Skeletal muscle tissue (tissue), 4 donors: ENCODE measurements around the gene CTU1. TPM values are rescaled to one million over a fixed set of nuclear protein-coding genes. Genes with fewer than 3 reads are reported as not detected.
A peak's percentile ranks its signal among the peaks of the same experiment; 100 is the strongest.

Source experiments
- H3K27ac ChIP-seq: one replicate; pipeline ENCODE4 v1.7.0; 2013; ENCODE audit warnings: mild to moderate bottlenecking, low read depth, low read length, inconsistent platforms
- H3K27me3 ChIP-seq, 3 donors: one replicate each; pipeline ENCODE4 v1.7.0; 2013; ENCODE audit warnings: low read length in 3 of 3; ENCODE audit not compliant: control insufficient read depth in 3 of 3, insufficient read depth in 3 of 3
- H3K36me3 ChIP-seq, 3 donors: one replicate each; pipeline ENCODE4 v1.7.0; 2013; ENCODE audit warnings: low read length in 3 of 3; ENCODE audit not compliant: control insufficient read depth in 3 of 3, insufficient read depth in 3 of 3
- H3K4me1 ChIP-seq, 3 donors: one replicate each; pipeline ENCODE4 v1.7.0; 2013; ENCODE audit warnings: low read length in 3 of 3, mild to moderate bottlenecking in 3 of 3; ENCODE audit not compliant: control insufficient read depth in 3 of 3, insufficient read depth in 3 of 3
- H3K4me3 ChIP-seq, 3 donors: one replicate each; pipeline ENCODE4 v1.7.0; 2013; ENCODE audit warnings: low read length in 3 of 3
- H3K9ac ChIP-seq, 3 donors: one replicate each; pipeline ENCODE4 v1.7.0; 2013; ENCODE audit warnings: low read length in 3 of 3, mild to moderate bottlenecking in 3 of 3, moderate library complexity in 2 of 3, low read depth in 1 of 3
- H3K9me3 ChIP-seq, 3 donors: one replicate each; pipeline ENCODE4 v1.7.0; 2013; ENCODE audit warnings: low read length in 3 of 3; ENCODE audit not compliant: control insufficient read depth in 3 of 3
- total RNA-seq: library from RNA; depleted of rRNA; stranded (reverse); fragments of >200 nt; gene quantifications from one replicate; pipeline ENCODE4 v1.2.3, GENCODE V29; 2014
- donor health status: Osteomylitis.

Gene CTU1
- 4.2 TPM for total RNA-seq

DNA sequence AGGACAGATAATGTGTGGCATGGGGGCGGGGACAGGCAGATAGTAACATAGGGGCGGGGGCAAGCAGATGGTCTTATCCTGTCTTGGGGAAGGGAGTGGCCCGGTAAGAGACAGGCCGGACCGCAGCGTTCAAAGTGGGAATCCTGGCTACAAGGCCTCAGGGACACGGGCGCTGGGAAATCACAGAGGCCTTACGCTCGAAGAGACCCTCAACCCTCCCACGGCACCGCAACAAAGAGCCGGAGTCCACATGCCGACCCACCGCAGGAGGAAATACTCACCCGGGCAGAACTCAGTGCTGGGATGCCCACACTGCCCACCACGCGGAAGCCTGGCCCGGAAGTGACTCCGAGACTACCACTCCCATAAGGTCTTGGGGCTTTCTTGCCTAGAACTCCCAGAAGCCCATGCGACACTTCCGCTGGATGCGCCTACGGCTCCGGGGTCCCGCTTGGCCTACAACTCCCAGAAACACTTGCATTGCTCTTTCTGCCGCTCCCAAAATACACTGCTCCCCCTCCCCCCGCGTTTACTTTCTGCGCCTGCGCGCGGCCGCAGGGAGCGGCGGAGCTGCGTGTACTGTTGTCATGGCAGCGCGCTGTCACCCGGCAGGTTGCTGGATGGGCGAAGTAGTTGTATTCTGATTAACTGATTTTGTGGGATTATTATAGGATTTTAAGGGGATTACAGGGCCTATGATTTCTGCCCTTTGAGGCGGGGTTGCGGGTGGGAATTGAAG, at the start of gene CTU1:
Gene CTU1, minus strand, starts transcription at position 344 of the 739 bp plus-strand sequence. CDS start 3,840 bp downstream, outside the sequence.
- Histone ChIP-seq H3K27ac (peak within 1 kb of the TSS; percentile 42), H3K4me3 (peak within 1 kb of the TSS; percentile 88 to 98 (median 93)), H3K4me1 (peaks cover 14 to 26% (median 15%) of the 10 kb centered on the region in 3 donors), H3K9me3 (no peaks in the 10 kb centered on the region), H3K9ac (peak within 1 kb of the TSS; percentile 84 to 91 (median 85)), H3K36me3 (peaks cover 6 to 9% (median 6%) of the 10 kb centered on the region in 3 donors), H3K27me3 (peaks cover 3 to 4% (median 3%) of the 10 kb centered on the region in 3 donors)

- Histone ChIP-seq H3K36me3 (no peaks in the 10 kb centered on the region), H3K27me3 (peaks cover 0 to 11% (median 4%) of the 10 kb centered on the region in 3 donors), H3K27ac (no peak overlapping the region), H3K4me1 (no peaks in the 10 kb centered on the region), H3K9me3 (no peaks in the 10 kb centered on the region), H3K4me3 (no peak overlapping the region), H3K9ac (no peak overlapping the region)
These were observed 49.1 kb upstream of the CTU1 start for GRCh38 chr19:51157265-51157664.

GRCh38 chr19:51156710-51157109, 48.5 kb upstream of the CTU1 start:
- H3K27me3 ChIP-seq = peaks cover 0 to 11% (median 4%) of the 10 kb centered on the region in 3 donors

GRCh38 chr19:51150627-51151026, 42.4 kb upstream of the CTU1 start:
- H3K4me3 ChIP-seq = no peak overlapping the region
- no peaks in the 10 kb centered on the region for H3K36me3 ChIP-seq
- H3K9ac ChIP-seq = no peak overlapping the region
- H3K9me3 ChIP-seq = peaks cover 0 to 5% (median 0%) of the 10 kb centered on the region in 3 donors
- H3K4me1 ChIP-seq = no peaks in the 10 kb centered on the region
- H3K27me3 ChIP-seq = peaks cover 0 to 6% (median 2%) of the 10 kb centered on the region in 3 donors
- no peak overlapping the region for H3K27ac ChIP-seq

More at GRCh38 chr19:51156710-51157109, 48.5 kb upstream of the CTU1 start:
- no peaks in the 10 kb centered on the region for H3K4me1 ChIP-seq
- no peaks in the 10 kb centered on the region for H3K9me3 ChIP-seq
- H3K4me3 ChIP-seq = no peak overlapping the region
- no peak overlapping the region for H3K9ac ChIP-seq
- H3K36me3 ChIP-seq = no peaks in the 10 kb centered on the region
- H3K27ac ChIP-seq = no peak overlapping the region

DNA sequence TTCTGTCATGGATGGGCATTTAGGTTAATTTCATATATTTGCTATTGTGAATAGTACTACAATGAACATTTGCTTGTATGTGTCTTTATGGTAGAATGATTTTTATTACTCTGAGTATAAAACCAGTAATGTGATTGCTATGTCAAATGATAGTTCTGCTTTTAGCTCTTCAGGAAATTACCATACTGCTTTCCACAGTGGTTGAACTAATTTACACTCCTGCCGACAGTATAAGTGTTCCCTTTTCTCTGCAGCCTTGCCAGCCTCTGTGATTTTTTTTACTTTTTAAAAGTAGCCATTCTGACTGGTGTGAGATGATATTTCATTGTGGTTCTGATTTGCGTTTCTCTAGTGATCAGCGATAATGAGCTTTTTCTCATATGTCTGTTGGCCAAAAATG, 40.4 kb upstream of the CTU1 start:
- Histone ChIP-seq H3K36me3 (no peaks in the 10 kb centered on the region), H3K27me3 (peaks cover 0 to 2% (median 0%) of the 10 kb centered on the region in 3 donors), H3K9ac (no peak overlapping the region), H3K9me3 (peaks cover 0 to 5% (median 0%) of the 10 kb centered on the region in 3 donors), H3K4me3 (no peak overlapping the region), H3K4me1 (no peaks in the 10 kb centered on the region), H3K27ac (no peak overlapping the region)

DNA sequence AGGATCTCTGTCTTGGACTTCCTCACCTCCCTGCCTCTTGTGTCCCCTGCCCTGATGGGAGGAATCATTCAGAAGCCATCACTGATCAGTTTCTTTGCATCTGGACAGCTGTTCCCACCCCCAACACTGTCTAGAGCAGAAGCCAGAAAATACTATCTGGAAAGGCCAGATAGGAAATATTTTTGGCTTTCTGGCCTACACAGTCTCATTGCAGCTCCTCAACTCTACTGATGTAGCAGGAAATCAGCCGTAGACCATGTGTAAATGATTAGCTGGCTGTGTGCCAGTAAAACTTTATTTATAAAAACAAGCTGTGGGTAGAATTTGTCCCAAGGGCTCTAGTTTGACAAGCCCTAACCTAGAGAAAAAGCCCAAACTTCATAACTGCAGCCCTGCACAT, 39.5 kb upstream of the CTU1 start:
- H3K4me3 ChIP-seq = no peak overlapping the region

DNA sequence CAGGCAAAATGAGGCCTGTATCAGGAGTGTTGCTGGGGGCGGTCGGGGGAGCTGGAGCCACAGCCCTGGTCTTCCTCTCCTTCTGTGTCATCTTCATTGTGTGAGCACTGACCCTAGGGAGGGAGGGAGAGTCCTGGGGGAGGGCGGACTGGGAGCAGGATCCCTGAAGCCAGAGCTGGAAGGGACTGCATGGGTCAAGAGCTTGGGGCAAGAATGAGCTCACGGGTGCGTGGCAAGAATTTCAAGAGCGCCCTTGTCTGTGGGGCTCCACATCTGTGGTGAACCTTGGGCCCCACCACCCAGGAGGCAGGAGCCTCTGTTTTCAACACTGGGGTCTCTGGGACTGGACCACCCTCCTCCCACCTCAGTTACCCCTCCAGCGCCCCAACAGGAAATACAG, 38.5 kb upstream of the CTU1 start:
- Histone ChIP-seq H3K4me3 (no peak overlapping the region), H3K27me3 (peaks cover 0 to 5% (median 0%) of the 10 kb centered on the region in 3 donors), H3K9ac (no peak overlapping the region), H3K27ac (no peak overlapping the region), H3K9me3 (peaks cover 0 to 5% (median 0%) of the 10 kb centered on the region in 3 donors), H3K36me3 (no peaks in the 10 kb centered on the region), H3K4me1 (no peaks in the 10 kb centered on the region)

More for the DNA sequence above, 39.5 kb upstream of the CTU1 start:
- no peaks in the 10 kb centered on the region for H3K36me3 ChIP-seq
- H3K9me3 ChIP-seq = peaks cover 0 to 5% (median 0%) of the 10 kb centered on the region in 3 donors
- no peak overlapping the region for H3K27ac ChIP-seq
- H3K27me3 ChIP-seq = peaks cover 0 to 5% (median 0%) of the 10 kb centered on the region in 3 donors
- H3K9ac ChIP-seq = no peak overlapping the region
- H3K4me1 ChIP-seq = no peaks in the 10 kb centered on the region

GRCh38 chr19:51145916-51146493, 37.8 kb upstream of the CTU1 start:
- Histone ChIP-seq H3K9ac (no peak overlapping the region), H3K27me3 (peaks cover 0 to 7% (median 2%) of the 10 kb centered on the region in 3 donors), H3K4me1 (no peaks in the 10 kb centered on the region), H3K9me3 (peaks cover 0 to 4% (median 0%) of the 10 kb centered on the region in 3 donors), H3K4me3 (no peak overlapping the region), H3K36me3 (no peaks in the 10 kb centered on the region), H3K27ac (no peak overlapping the region)

DNA sequence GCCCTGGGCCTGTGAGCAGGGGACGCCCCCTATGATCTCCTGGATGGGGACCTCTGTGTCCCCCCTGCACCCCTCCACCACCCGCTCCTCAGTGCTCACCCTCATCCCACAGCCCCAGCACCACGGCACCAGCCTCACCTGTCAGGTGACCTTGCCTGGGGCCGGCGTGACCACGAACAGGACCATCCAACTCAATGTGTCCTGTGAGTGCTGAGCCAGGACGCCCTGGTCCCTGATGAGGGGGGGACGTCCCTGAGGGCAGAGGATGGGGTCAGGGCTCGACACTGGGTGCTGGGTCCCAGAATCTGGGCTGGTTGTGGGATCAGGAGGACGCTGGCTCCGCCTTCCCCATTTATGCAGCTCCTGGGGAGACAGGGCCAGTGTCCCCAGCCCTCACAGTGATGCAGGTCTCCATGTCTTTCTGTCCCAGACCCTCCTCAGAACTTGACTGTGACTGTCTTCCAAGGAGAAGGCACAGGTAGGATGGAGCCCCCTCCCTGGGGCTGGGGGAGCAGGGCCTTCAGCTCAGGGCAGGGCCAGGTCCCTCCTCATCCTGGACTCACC, 36.4 kb upstream of the CTU1 start:
- H3K4me3 ChIP-seq = no peak overlapping the region
- H3K4me1 ChIP-seq = no peaks in the 10 kb centered on the region
- H3K27ac ChIP-seq = no peak overlapping the region
- peaks cover 0 to 10% (median 4%) of the 10 kb centered on the region in 3 donors for H3K27me3 ChIP-seq
- no peak overlapping the region for H3K9ac ChIP-seq
- H3K9me3 ChIP-seq = no peaks in the 10 kb centered on the region
- no peaks in the 10 kb centered on the region for H3K36me3 ChIP-seq

- Histone ChIP-seq H3K27me3 (peaks cover 0 to 12% (median 7%) of the 10 kb centered on the region in 3 donors), H3K4me1 (no peaks in the 10 kb centered on the region), H3K4me3 (no peak overlapping the region)
These were observed 35.3 kb upstream of the CTU1 start for GRCh38 chr19:51143486-51143885.

More at GRCh38 chr19:51143486-51143885, 35.3 kb upstream of the CTU1 start:
- no peak overlapping the region for H3K9ac ChIP-seq
- H3K9me3 ChIP-seq = no peaks in the 10 kb centered on the region
- H3K36me3 ChIP-seq = no peaks in the 10 kb centered on the region
- no peak overlapping the region for H3K27ac ChIP-seq
